HepG2 (cell line): ENCODE measurements around the gene ARMC8. TPM values are rescaled to one million over a fixed set of nuclear protein-coding genes. Genes with fewer than 3 reads are reported as not detected.
A peak's percentile ranks its signal among the peaks of the same experiment; 100 is the strongest.

Experiments
- CHD4 ChIP-seq: fragments of 200-600 bp; sonication (generic); IDR thresholded peaks from 2 replicates; pipeline ENCODE4 v1.7.0; 2017; ENCODE audit warnings: mild to moderate bottlenecking, low read length, borderline replicate concordance
- CREB1 ChIP-seq, 2 experiments: fragments of 450-650 bp in 1 of 2; IDR thresholded peaks; 2 replicates each; pipeline ENCODE4 v1.6.1; 2016 to 2017; ENCODE audit warnings: control low read depth in 1 of 2, mild to moderate bottlenecking in 1 of 2, missing compliant biosample characterization in 1 of 2, missing genetic modification characterization in 1 of 2
- GMEB1 ChIP-seq: sonication (generic); formaldehyde crosslinking; IDR thresholded peaks from 2 replicates; pipeline ENCODE4 v1.5.1; 2020; ENCODE audit warnings: missing genetic modification reagents, mild to moderate bottlenecking, borderline replicate concordance
- KDM2A ChIP-seq: sonication (generic); formaldehyde crosslinking; IDR thresholded peaks from 2 replicates; pipeline ENCODE4 v1.4.0; 2020; ENCODE audit warnings: low read depth, missing genetic modification reagents, borderline replicate concordance
- KMT2A ChIP-seq: sonication (generic); formaldehyde crosslinking; IDR thresholded peaks from 2 replicates; pipeline ENCODE4 v1.4.0; 2020; ENCODE audit warnings: missing genetic modification reagents
- MEF2D ChIP-seq: sonication (generic); formaldehyde crosslinking; IDR thresholded peaks from 2 replicates; pipeline ENCODE4 v1.5.1; 2020; ENCODE audit warnings: mild to moderate bottlenecking, missing genetic modification reagents
- MLX ChIP-seq: IDR thresholded peaks from 2 replicates; pipeline ENCODE4 v1.6.1; 2016
- NCOA1 ChIP-seq: sonication (generic); formaldehyde crosslinking; IDR thresholded peaks from 2 replicates; pipeline ENCODE4 v1.9.0; 2021; ENCODE audit warnings: missing genetic modification reagents
- PAXIP1 ChIP-seq: sonication (generic); formaldehyde crosslinking; conservative IDR thresholded peaks from 2 replicates; pipeline ENCODE4 v1.4.0; 2020; ENCODE audit warnings: mild to moderate bottlenecking, missing genetic modification reagents, moderate library complexity
- REL ChIP-seq: sonication (generic); formaldehyde crosslinking; conservative IDR thresholded peaks from 2 replicates; pipeline ENCODE4 v1.8.0; 2022; ENCODE audit warnings: mild to moderate bottlenecking, missing genetic modification reagents, moderate library complexity
- SP4 ChIP-seq: sonication (generic); formaldehyde crosslinking; IDR thresholded peaks from 2 replicates; pipeline ENCODE4 v1.8.1; 2023; ENCODE audit warnings: mild to moderate bottlenecking, missing genetic modification reagents
- TFDP1 ChIP-seq: IDR thresholded peaks from 2 replicates; pipeline ENCODE4 v1.6.1; 2016; ENCODE audit warnings: missing compliant biosample characterization, missing genetic modification reagents, borderline replicate concordance
- ZNF180 ChIP-seq: sonication (generic); formaldehyde crosslinking; IDR thresholded peaks from 2 replicates; pipeline ENCODE4 v1.4.0; 2020; ENCODE audit warnings: low read depth, missing genetic modification reagents, borderline replicate concordance
- ZNF687 ChIP-seq: sonication (generic); formaldehyde crosslinking; IDR thresholded peaks from 2 replicates; pipeline ENCODE4 v1.5.1; 2020; ENCODE audit warnings: mild to moderate bottlenecking, missing genetic modification reagents, moderate library complexity
- ZNF782 ChIP-seq: sonication (generic); formaldehyde crosslinking; IDR thresholded peaks from 2 replicates; pipeline ENCODE4 v1.4.0; 2020; ENCODE audit warnings: missing genetic modification reagents, mild to moderate bottlenecking, borderline replicate concordance
- polyA plus RNA-seq, 8 experiments: library from polyadenylated mRNA; depleted of rRNA in 3 of 8; stranded (reverse) in 7 of 8; unstranded in 1 of 8; fragments of >200 nt; fragmentation: Illumina TruSeq in 4 of 8; extraction: Trizol in 4 of 8; gene quantifications; 2 replicates each; pipeline versions ENCODE4 v1.2.1 to v1.2.3, GENCODE V29; 2011 to 2016; ENCODE audit warnings: low read depth in 4 of 8, missing spikeins in 1 of 8, mixed read lengths in 1 of 8; ENCODE audit not compliant: insufficient read depth in 1 of 8
- total RNA-seq, 5 experiments: library from RNA; depleted of rRNA; stranded (reverse); fragments of >200 nt; fragmentation: Illumina TruSeq; extraction: Trizol; gene quantifications; 2 replicates each; pipeline ENCODE4 v1.2.3, GENCODE V29; 2016; ENCODE audit warnings: low read depth in 1 of 5

ARMC8 gene
- total and polyA plus RNA-seq, 2 of the 13 experiments (the other 11 are each of a cell fraction or from before 2014, with no cell fraction given) = 38.9 to 55.3 TPM

GRCh38 chr3:138329127-138329983 lies 142.3 kb downstream of the ARMC8 start, which contains the start of gene NME9 (continued):
- TF ChIP-seq SP4 (CRISPR knock-in tag) (peak; percentile 75), KMT2A (CRISPR knock-in tag) (peak; percentile 20; the same call in 1 of the 2 replicates), CREB1 (IDR thresholded peaks at IDR 0.05) (0 out of 2 replicates have a peak, but pooled peaks have one; percentile 11), CREB1 (CRISPR knock-in tag; IDR thresholded peaks at IDR 0.05) (no peak), ZNF687 (CRISPR knock-in tag) (peak; percentile 77), TFDP1 (peak; percentile 10; the same call in 1 of the 2 replicates), PAXIP1 (CRISPR knock-in tag) (0 out of 2 replicates have a peak, but pooled peaks have one; percentile 19), GMEB1 (CRISPR knock-in tag) (peak; percentile 24; the same call in 1 of the 2 replicates), MLX (CRISPR knock-in tag) (no peak), MEF2D (CRISPR knock-in tag) (no peak), NCOA1 (CRISPR knock-in tag) (0 out of 2 replicates have a peak, but pooled peaks have one; percentile 38), REL (no peak), CHD4 (peak; percentile 59; the same call in 1 of the 2 replicates), KDM2A (CRISPR knock-in tag) (peak; percentile 49; the same call in 1 of the 2 replicates), ZNF782 (CRISPR knock-in tag) (0 out of 2 replicates have a peak, but pooled peaks have one; percentile 68), ZNF180 (CRISPR knock-in tag) (no peak)
